Tibial nerve (tissue), 4 donors: ENCODE measurements around the gene SMARCA1. TPM values are rescaled to one million over a fixed set of nuclear protein-coding genes. Genes with fewer than 3 reads are reported as not detected.

ENCODE experiments used
- DNase-seq, 2 donors: peaks; one replicate each; pipeline ENCODE4 v3.0.0-alpha.2; 2019; ENCODE audit warnings: low spot score in 2 of 2
- H3K27ac ChIP-seq, 4 donors: fragments of 200-600 bp; sonication (generic) in 3 of 4; one replicate each; pipeline ENCODE4 v1.5.1; 2017 to 2019; ENCODE audit warnings: mild to moderate bottlenecking in 1 of 4
- H3K27me3 ChIP-seq, 2 donors: fragments of 200-600 bp; sonication (generic) in 1 of 2; one replicate each; pipeline versions ENCODE4 v1.5.1 to v1.6.0; 2017 to 2019
- H3K36me3 ChIP-seq, 3 donors: fragments of 200-600 bp; sonication (generic); one replicate each; pipeline ENCODE4 v1.5.1; 2018 to 2019
- H3K4me1 ChIP-seq, 4 donors: fragments of 200-600 bp; sonication (generic) in 3 of 4; one replicate each; pipeline ENCODE4 v1.5.1; 2017 to 2019
- H3K4me3 ChIP-seq, 4 donors: fragments of 200-600 bp; sonication (generic) in 3 of 4; one replicate each; pipeline ENCODE4 v1.5.1; 2017 to 2019; ENCODE audit warnings: mild to moderate bottlenecking in 1 of 4, moderate library complexity in 1 of 4
- H3K9me3 ChIP-seq, 4 donors: fragments of 200-600 bp; sonication (generic) in 3 of 4; one replicate each; pipeline ENCODE4 v1.5.1; 2017 to 2019
- CTCF ChIP-seq, 5 experiments: fragments of 200-600 bp in 3 of 5; fragments of 450-650 bp in 2 of 5; sonication (generic) in 3 of 5; IDR thresholded peaks; one replicate each; pipeline ENCODE4 v1.5.1; 2016 to 2019; ENCODE audit warnings: antibody characterized with exemption in 5 of 5, mild to moderate bottlenecking in 3 of 5, moderate library complexity in 2 of 5
- EP300 ChIP-seq, 2 donors: sonication (generic); formaldehyde crosslinking; IDR thresholded peaks; one replicate each; pipeline ENCODE4 v1.6.1; 2017; ENCODE audit warnings: antibody characterized with exemption in 2 of 2, mild to moderate bottlenecking in 1 of 2
- POLR2A ChIP-seq, 2 donors: fragments of 450-650 bp; IDR thresholded peaks; one replicate each; pipeline ENCODE4 v1.6.1; 2017; ENCODE audit warnings: antibody characterized with exemption in 2 of 2, mild to moderate bottlenecking in 2 of 2, moderate library complexity in 2 of 2
- WGBS, 2 donors: methylation state at CpG; one replicate each; pipeline ENCODE4 v1.1.5; 2018; 5-methylcytosine and 5-hydroxymethylcytosine counted together
- total RNA-seq, 4 donors: library from RNA; depleted of rRNA; stranded (reverse); fragments of >200 nt; gene quantifications; one replicate each; pipeline ENCODE4 v1.1.0, GENCODE V29; 2016

Gene SMARCA1
- total RNA-seq, 4 donors from 2014 or later = 35.7 to 42.9 (median 39.1) TPM

- H3K27ac ChIP-seq = no peak overlapping the region
Observed at GRCh38 chrX:129450123-129450522, 73.2 kb downstream of the SMARCA1 start.

GRCh38 chrX:129449148-129449547 lies 74.1 kb downstream of the SMARCA1 start:
- Histone ChIP-seq H3K27ac (no peak overlapping the region), H3K9me3 (no peaks in the 10 kb centered on the region), H3K36me3 (peaks cover 0 to 6% (median 0%) of the 10 kb centered on the region in 3 donors), H3K27me3 (no peaks in the 10 kb centered on the region), H3K4me3 (no peak overlapping the region), H3K4me1 (no peaks in the 10 kb centered on the region)
- TF ChIP-seq POLR2A (IDR thresholded peaks at IDR 0.05) = no peak
- TF ChIP-seq EP300 (IDR thresholded peaks at IDR 0.05) = no peak
- no peak for TF ChIP-seq CTCF (IDR thresholded peaks at IDR 0.05)
- no peak for DNase-seq
- WGBS, 2 donors = 55 to 62% methylated on average over 2 of the region's 2 CpGs

More at GRCh38 chrX:129450123-129450522, 73.2 kb downstream of the SMARCA1 start:
- no peak for DNase-seq
- Histone ChIP-seq H3K27me3 (no peaks in the 10 kb centered on the region), H3K4me1 (no peaks in the 10 kb centered on the region), H3K36me3 (peaks cover 0 to 6% (median 0%) of the 10 kb centered on the region in 3 donors), H3K4me3 (no peak overlapping the region), H3K9me3 (no peaks in the 10 kb centered on the region)
- WGBS, 2 donors = 65 to 85% methylated on average over 3 to 4 of the region's 4 CpGs
- TF ChIP-seq CTCF (IDR thresholded peaks at IDR 0.05) (no peak), EP300 (IDR thresholded peaks at IDR 0.05) (no peak), POLR2A (IDR thresholded peaks at IDR 0.05) (no peak)

DNA sequence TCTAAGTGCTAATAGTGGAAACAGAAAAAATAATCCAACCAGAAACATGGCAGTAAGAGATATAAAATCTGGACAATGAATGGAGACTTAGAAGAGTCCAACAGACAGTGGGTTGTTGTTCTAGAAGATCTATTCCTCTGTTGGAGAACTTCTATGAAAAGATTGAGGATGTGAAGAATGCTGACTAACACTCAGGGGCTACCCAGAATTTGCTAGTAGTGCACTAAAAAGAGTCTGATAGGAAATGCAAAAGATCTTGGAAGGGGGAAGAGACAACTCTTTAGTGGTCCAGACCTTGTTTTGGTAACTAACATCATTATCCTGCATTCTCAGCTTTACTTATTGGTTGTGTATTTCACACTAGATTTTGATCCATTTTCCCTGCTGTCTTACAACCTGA lies 77.9 kb downstream of the SMARCA1 start:
- Histone ChIP-seq H3K36me3 (peaks cover 0 to 6% (median 0%) of the 10 kb centered on the region in 3 donors), H3K4me3 (no peak overlapping the region), H3K27ac (no peak overlapping the region), H3K4me1 (no peaks in the 10 kb centered on the region), H3K27me3 (no peaks in the 10 kb centered on the region), H3K9me3 (no peaks in the 10 kb centered on the region)
- TF ChIP-seq CTCF (IDR thresholded peaks at IDR 0.05) = no peak
- TF ChIP-seq EP300 (IDR thresholded peaks at IDR 0.05) = no peak
- no peak for TF ChIP-seq POLR2A (IDR thresholded peaks at IDR 0.05)
- DNase-seq = no peak

DNA sequence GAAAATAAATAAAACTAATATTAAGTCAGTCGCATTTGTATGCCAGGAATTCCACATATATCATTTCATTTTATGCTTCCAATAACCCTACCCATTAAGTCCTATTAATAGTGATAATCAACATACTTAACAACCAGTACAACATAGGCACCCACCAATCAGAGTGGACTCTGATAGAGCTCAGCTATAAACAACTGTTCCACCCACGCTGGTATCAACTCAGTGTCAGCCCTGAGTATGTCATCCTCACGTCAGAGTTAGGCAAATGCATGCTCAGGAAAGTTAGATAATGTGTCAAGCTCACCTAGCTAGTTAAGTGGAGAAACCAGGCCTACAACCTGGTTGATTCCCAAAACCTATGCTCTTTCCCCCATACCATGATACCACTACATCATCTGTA lies 89.3 kb downstream of the SMARCA1 start:
- peaks cover 0 to 13% (median 0%) of the 10 kb centered on the region in 3 donors for H3K36me3 ChIP-seq
- no peaks in the 10 kb centered on the region for H3K4me1 ChIP-seq
- 76 to 98% methylated on average over 3 of the region's 3 CpGs for WGBS, 2 donors
- TF ChIP-seq CTCF (IDR thresholded peaks at IDR 0.05) = no peak
- no peak for TF ChIP-seq EP300 (IDR thresholded peaks at IDR 0.05)
- no peak for TF ChIP-seq POLR2A (IDR thresholded peaks at IDR 0.05)
- no peaks in the 10 kb centered on the region for H3K27me3 ChIP-seq
- no peaks in the 10 kb centered on the region for H3K9me3 ChIP-seq
- H3K4me3 ChIP-seq = no peak overlapping the region
- no peak for DNase-seq
- no peak overlapping the region for H3K27ac ChIP-seq

- Histone ChIP-seq H3K27me3 (no peaks in the 10 kb centered on the region), H3K9me3 (no peaks in the 10 kb centered on the region), H3K27ac (no peak overlapping the region), H3K4me1 (no peaks in the 10 kb centered on the region), H3K36me3 (peaks cover 0 to 13% (median 0%) of the 10 kb centered on the region in 3 donors), H3K4me3 (no peak overlapping the region)
- TF ChIP-seq POLR2A (IDR thresholded peaks at IDR 0.05) = no peak
- no peak for TF ChIP-seq EP300 (IDR thresholded peaks at IDR 0.05)
- TF ChIP-seq CTCF (IDR thresholded peaks at IDR 0.05) = no peak
- no peak for DNase-seq
- 67 to 88% methylated on average over 2 of the region's 2 CpGs for WGBS, 2 donors
Observed at GRCh38 chrX:129433461-129433860, 89.8 kb downstream of the SMARCA1 start.
